ENCODE measurements around the gene SLAMF6.
A peak's percentile ranks its signal among the peaks of the same experiment; 100 is the strongest.

The SLAMF6 gene

GRCh38 chr1:160492617-160493016 is 30.4 kb downstream of the SLAMF6 start:
- no peaks in the 10 kb centered on the region for H3K9me3 ChIP-seq (ENCODE audit: control insufficient read depth, insufficient read depth, low read length)
- peaks cover 10% of the 10 kb centered on the region for H3K79me2 ChIP-seq (ENCODE audit: control insufficient read depth, low read length)
- peaks cover 83% of the 10 kb centered on the region for H3K36me3 ChIP-seq (ENCODE audit: control insufficient read depth, low read length)
- H3F3A ChIP-seq (ENCODE audit: control insufficient read depth, insufficient read depth) = peaks cover 24% of the 10 kb centered on the region
- H4K20me1 ChIP-seq (ENCODE audit: control insufficient read depth, insufficient read depth, low read depth, low read length) = no peaks in the 10 kb centered on the region
- H3K27me3 ChIP-seq (ENCODE audit: control insufficient read depth, low read length) = no peaks in the 10 kb centered on the region
- no peak overlapping the region for H3K4me2 ChIP-seq (ENCODE audit: low read length)
- no peak for TF ChIP-seq CTCF (IDR thresholded peaks at IDR 0.05; ENCODE audit: low read depth, low read length, poor library complexity, severe bottlenecking)
- no peak for TF ChIP-seq EZH2phosphoT487 (IDR thresholded peaks at IDR 0.05; ENCODE audit: borderline replicate concordance, low read length)
- H3K9me2 ChIP-seq (replicated peaks; ENCODE audit: control insufficient read depth, low read length) = no peaks in the 10 kb centered on the region
- H3K27ac ChIP-seq (ENCODE audit: low read depth, low read length) = no peak overlapping the region
- H3K4me3 ChIP-seq (ENCODE audit: low read length) = no peak overlapping the region
- peaks cover 59% of the 10 kb centered on the region for H3K4me1 ChIP-seq (ENCODE audit: control insufficient read depth, low read length)

- Histone ChIP-seq H3K27ac (ENCODE audit: low read depth, low read length) (peak overlapping the region; percentile 91), H3K4me3 (ENCODE audit: low read length) (peak overlapping the region; percentile 48; the same call in 1 of the 2 replicates), H4K20me1 (ENCODE audit: control insufficient read depth, insufficient read depth, low read depth, low read length) (no peaks in the 10 kb centered on the region), H3K4me2 (ENCODE audit: low read length) (peak overlapping the region; percentile 84), H3K4me1 (ENCODE audit: control insufficient read depth, low read length) (peaks cover 65% of the 10 kb centered on the region), H3K79me2 (ENCODE audit: control insufficient read depth, low read length) (peaks cover 10% of the 10 kb centered on the region), H3F3A (ENCODE audit: control insufficient read depth, insufficient read depth) (peaks cover 27% of the 10 kb centered on the region), H3K9me2 (replicated peaks; ENCODE audit: control insufficient read depth, low read length) (no peaks in the 10 kb centered on the region), H3K9me3 (ENCODE audit: control insufficient read depth, insufficient read depth, low read length) (no peaks in the 10 kb centered on the region), H3K36me3 (ENCODE audit: control insufficient read depth, low read length) (peaks cover 88% of the 10 kb centered on the region), H3K27me3 (ENCODE audit: control insufficient read depth, low read length) (no peaks in the 10 kb centered on the region)
- no peak for TF ChIP-seq CTCF (IDR thresholded peaks at IDR 0.05; ENCODE audit: low read depth, low read length, poor library complexity, severe bottlenecking)
- TF ChIP-seq EZH2phosphoT487 (IDR thresholded peaks at IDR 0.05; ENCODE audit: borderline replicate concordance, low read length) = no peak
Observed at GRCh38 chr1:160491981-160492380, 31.1 kb downstream of the SLAMF6 start.

GRCh38 chr1:160491017-160491416 is 32.0 kb downstream of the SLAMF6 start:
- Histone ChIP-seq H4K20me1 (ENCODE audit: control insufficient read depth, insufficient read depth, low read depth, low read length) (no peaks in the 10 kb centered on the region), H3F3A (ENCODE audit: control insufficient read depth, insufficient read depth) (peaks cover 27% of the 10 kb centered on the region), H3K36me3 (ENCODE audit: control insufficient read depth, low read length) (peaks cover 91% of the 10 kb centered on the region), H3K27me3 (ENCODE audit: control insufficient read depth, low read length) (no peaks in the 10 kb centered on the region), H3K79me2 (ENCODE audit: control insufficient read depth, low read length) (peaks cover 10% of the 10 kb centered on the region), H3K9me3 (ENCODE audit: control insufficient read depth, insufficient read depth, low read length) (peaks cover 6% of the 10 kb centered on the region; the same call in 1 of the 2 replicates), H3K4me1 (ENCODE audit: control insufficient read depth, low read length) (peaks cover 75% of the 10 kb centered on the region), H3K4me2 (ENCODE audit: low read length) (peak overlapping the region; percentile 84), H3K27ac (ENCODE audit: low read depth, low read length) (peak overlapping the region; percentile 91), H3K4me3 (ENCODE audit: low read length) (peak overlapping the region; percentile 48), H3K9me2 (replicated peaks; ENCODE audit: control insufficient read depth, low read length) (no peaks in the 10 kb centered on the region)
- TF ChIP-seq CTCF (IDR thresholded peaks at IDR 0.05; ENCODE audit: low read depth, low read length, poor library complexity, severe bottlenecking) (no peak), EZH2phosphoT487 (IDR thresholded peaks at IDR 0.05; ENCODE audit: borderline replicate concordance, low read length) (no peak)
